HCT116 (cell line): ENCODE measurements around the gene CBX5. TPM values are rescaled to one million over a fixed set of nuclear protein-coding genes. Genes with fewer than 3 reads are reported as not detected.

Experiments
- CTCF ChIP-seq, 3 experiments: fragments of 200-600 bp in 1 of 3; sonication (generic) in 1 of 3; IDR thresholded peaks in 2 of 3; conservative IDR thresholded peaks in 1 of 3; 2 replicates each; pipeline ENCODE4 v1.5.1; 2012 to 2017; ENCODE audit warnings: low read depth in 2 of 3, low read length in 2 of 3, antibody characterized with exemption in 1 of 3, borderline replicate concordance in 1 of 3, control low read depth in 1 of 3, mild to moderate bottlenecking in 1 of 3, mixed read lengths in 1 of 3, mixed run types in 1 of 3, moderate library complexity in 1 of 3; ENCODE audit not compliant: insufficient read depth in 1 of 3
- ELF1 ChIP-seq: IDR thresholded peaks from 2 replicates; pipeline ENCODE4 v1.6.1; 2012; ENCODE audit warnings: low read depth, borderline replicate concordance
- EZH2phosphoT487 ChIP-seq: fragments of 200-600 bp; IDR thresholded peaks from 2 replicates; pipeline ENCODE4 v1.6.1; 2018; ENCODE audit warnings: antibody characterized with exemption, borderline replicate concordance
- FOSL1 ChIP-seq: IDR thresholded peaks from 2 replicates; pipeline ENCODE4 v1.6.1; 2012; ENCODE audit warnings: low read depth
- REST ChIP-seq: IDR thresholded peaks from 2 replicates; pipeline ENCODE4 v1.6.1; 2012; ENCODE audit warnings: low read depth
- ZFX ChIP-seq: fragments of 450-650 bp; IDR thresholded peaks from 2 replicates; pipeline ENCODE4 v1.6.1; 2017
- total RNA-seq: library from RNA; stranded (reverse); gene quantifications from one replicate; pipeline ENCODE4 v1.2.1, GENCODE V29; 2021; ENCODE audit not compliant: unreplicated experiment

The CBX5 gene
- total RNA-seq, 1 experiment from 2014 or later = 72.3 TPM

GRCh38 chr12:54296393-54297099 is 16.6 kb upstream of the CBX5 start (continued):
- TF ChIP-seq CTCF (IDR thresholded peaks at IDR 0.05 in 2 of 3, conservative IDR thresholded peaks at IDR 0.05 in 1 of 3; ENCODE audit: borderline replicate concordance in 1 of 3, insufficient read depth in 1 of 3, low read depth in 2 of 3, low read length in 2 of 3) (no peak), REST (no peak), FOSL1 (no peak), EZH2phosphoT487 (no peak), ZFX (no peak), ELF1 (no peak)
